HG03521 (cell line): ENCODE data around the gene PLA2G4B.

Source experiments
- ATAC-seq: cut with Tn5 transposase; IDR thresholded peaks from one replicate; pipeline ENCODE4 v1.9.1; 2021; ENCODE audit warnings: mild to moderate bottlenecking, moderate library complexity; ENCODE audit not compliant: unreplicated experiment

PLA2G4B gene

GRCh38 chr15:41885841-41886240 lies 47.2 kb downstream of the PLA2G4B start:
- no peak for ATAC-seq

GRCh38 chr15:41886741-41887140 lies 48.1 kb downstream of the PLA2G4B start:
- ATAC-seq: no peak

GRCh38 chr15:41887161-41887560 lies 48.5 kb downstream of the PLA2G4B start:
- no peak for ATAC-seq

- ATAC-seq: no peak
These were observed 49.2 kb downstream of the PLA2G4B start for GRCh38 chr15:41887893-41888292.

GRCh38 chr15:41888662-41889253 lies 50.1 kb downstream of the PLA2G4B start:
- no peak for ATAC-seq

GRCh38 chr15:41890050-41890690 lies 51.5 kb downstream of the PLA2G4B start:
- no peak for ATAC-seq

- ATAC-seq: no peak
These were observed 52.6 kb downstream of the PLA2G4B start for GRCh38 chr15:41891226-41891625.

- ATAC-seq: no peak
These were observed 53.3 kb downstream of the PLA2G4B start for GRCh38 chr15:41891946-41892345.

GRCh38 chr15:41892621-41893421 lies 54.2 kb downstream of the PLA2G4B start:
- ATAC-seq: no peak

- ATAC-seq: no peak
These were observed 55.0 kb downstream of the PLA2G4B start, which contains the start of gene SPTBN5 for GRCh38 chr15:41893422-41894250. SPTBN5 (minus strand) TSS chr15:41894053; CDS start chr15:41893497, 556 bp downstream.

GRCh38 chr15:41894251-41894790 lies 55.7 kb downstream of the PLA2G4B start:
- no peak for ATAC-seq

GRCh38 chr15:41894791-41895463 lies 56.3 kb downstream of the PLA2G4B start:
- ATAC-seq: peak; percentile 80

GRCh38 chr15:41895491-41895890 lies 56.8 kb downstream of the PLA2G4B start:
- no peak for ATAC-seq

- no peak for ATAC-seq
These were observed 57.3 kb downstream of the PLA2G4B start for GRCh38 chr15:41895957-41896356.

- ATAC-seq: no peak
These were observed 57.9 kb downstream of the PLA2G4B start for GRCh38 chr15:41896566-41896965.

- ATAC-seq: no peak
These were observed 58.7 kb downstream of the PLA2G4B start for GRCh38 chr15:41897363-41897799.
